Esophagus squamous epithelium (tissue), 4 donors: Measurements from ENCODE around the gene BMERB1.

Experiments used
- POLR2A ChIP-seq, 4 donors: fragments of 450-650 bp; IDR thresholded peaks; one replicate each; pipeline ENCODE4 v1.6.1; 2017; ENCODE audit warnings: antibody characterized with exemption in 4 of 4, mild to moderate bottlenecking in 4 of 4, moderate library complexity in 3 of 4
- TF ChIP-seq, protein P1 (sequence below), 6 experiments: fragments of 450-650 bp in 4 of 6; fragments of 200-600 bp in 2 of 6; sonication (generic) in 2 of 6; IDR thresholded peaks; one replicate each; pipeline ENCODE4 v1.5.1; 2016 to 2019; ENCODE audit warnings: antibody characterized with exemption in 6 of 6, mild to moderate bottlenecking in 4 of 6, moderate library complexity in 4 of 6

DNA sequence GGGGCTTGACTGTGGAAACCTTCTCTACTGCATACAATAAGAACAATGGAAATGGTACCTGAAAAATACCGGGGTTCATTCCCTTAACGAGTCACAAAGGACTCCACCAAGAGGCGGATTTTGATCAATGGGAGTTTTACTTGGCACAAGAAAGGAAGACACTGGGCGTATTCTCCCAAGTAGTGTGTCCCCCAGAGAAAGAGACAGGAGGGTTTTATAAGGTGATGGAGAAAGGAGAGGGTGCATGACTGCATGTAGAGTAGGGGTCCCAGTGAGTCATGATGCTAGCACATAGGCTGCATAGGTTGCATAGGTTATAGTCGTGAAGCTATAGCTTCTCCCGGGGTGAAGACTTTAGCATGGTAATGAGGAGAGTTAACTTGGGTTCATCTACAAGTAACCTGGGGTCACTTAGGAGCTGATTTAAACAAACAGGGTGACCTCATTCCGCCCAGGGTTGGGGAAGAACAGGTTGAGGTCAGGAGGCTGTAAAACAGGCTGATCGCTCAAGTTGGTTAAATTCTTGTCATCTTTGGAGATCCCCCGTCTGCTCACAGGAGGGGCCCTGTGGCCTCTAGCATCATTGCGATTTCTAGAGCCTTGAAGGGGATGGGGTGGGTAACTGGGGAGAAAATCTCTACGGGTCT, 37.3 kb upstream of the BMERB1 start:
- TF ChIP-seq, protein P1, sequence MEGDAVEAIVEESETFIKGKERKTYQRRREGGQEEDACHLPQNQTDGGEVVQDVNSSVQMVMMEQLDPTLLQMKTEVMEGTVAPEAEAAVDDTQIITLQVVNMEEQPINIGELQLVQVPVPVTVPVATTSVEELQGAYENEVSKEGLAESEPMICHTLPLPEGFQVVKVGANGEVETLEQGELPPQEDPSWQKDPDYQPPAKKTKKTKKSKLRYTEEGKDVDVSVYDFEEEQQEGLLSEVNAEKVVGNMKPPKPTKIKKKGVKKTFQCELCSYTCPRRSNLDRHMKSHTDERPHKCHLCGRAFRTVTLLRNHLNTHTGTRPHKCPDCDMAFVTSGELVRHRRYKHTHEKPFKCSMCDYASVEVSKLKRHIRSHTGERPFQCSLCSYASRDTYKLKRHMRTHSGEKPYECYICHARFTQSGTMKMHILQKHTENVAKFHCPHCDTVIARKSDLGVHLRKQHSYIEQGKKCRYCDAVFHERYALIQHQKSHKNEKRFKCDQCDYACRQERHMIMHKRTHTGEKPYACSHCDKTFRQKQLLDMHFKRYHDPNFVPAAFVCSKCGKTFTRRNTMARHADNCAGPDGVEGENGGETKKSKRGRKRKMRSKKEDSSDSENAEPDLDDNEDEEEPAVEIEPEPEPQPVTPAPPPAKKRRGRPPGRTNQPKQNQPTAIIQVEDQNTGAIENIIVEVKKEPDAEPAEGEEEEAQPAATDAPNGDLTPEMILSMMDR (IDR thresholded peaks at IDR 0.05), result no peak
- no peak for TF ChIP-seq POLR2A (IDR thresholded peaks at IDR 0.05)
